ENCODE data around the gene RHPN2. TPM values are rescaled to one million over a fixed set of nuclear protein-coding genes. Genes with fewer than 3 reads are reported as not detected.

Gene RHPN2
- 1.6 TPM for total RNA-seq

DNA sequence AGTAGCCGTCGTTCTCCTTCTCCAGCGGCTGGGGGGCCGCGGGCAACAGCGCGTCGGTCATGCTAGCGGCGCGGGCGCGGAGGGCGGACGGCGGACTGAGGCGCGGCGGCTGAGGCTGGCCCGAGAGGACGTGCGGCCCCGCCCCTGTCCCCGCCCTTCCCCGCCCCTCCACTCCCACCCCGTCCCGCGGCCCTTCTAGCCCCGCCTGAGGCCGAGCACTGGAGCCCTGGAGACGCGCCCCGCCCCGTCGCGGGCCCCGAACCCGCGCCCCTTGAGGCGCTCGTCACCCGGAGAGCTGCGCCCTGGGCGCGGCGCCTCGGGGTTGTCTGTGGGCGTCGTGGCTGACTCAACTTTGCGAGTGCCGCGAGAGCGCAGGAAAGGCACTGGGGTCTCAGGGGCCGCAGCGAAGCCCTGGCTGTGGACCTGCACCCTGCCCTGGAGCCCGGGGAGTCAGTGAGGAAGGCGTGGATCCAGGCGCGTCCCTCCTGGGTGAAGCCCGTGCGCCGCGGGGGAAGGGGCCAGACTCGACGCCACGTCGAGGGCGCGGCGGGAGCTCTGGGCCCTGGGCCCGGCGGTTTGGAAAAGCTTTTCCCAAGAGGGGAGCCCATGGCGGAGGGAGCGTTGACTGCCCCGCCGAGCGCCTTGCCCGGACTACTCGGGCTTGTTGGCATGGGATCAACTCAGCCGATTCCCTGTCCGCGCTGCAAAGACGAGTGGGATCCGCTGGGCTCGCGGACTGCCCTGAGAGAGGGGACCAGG is at the start of gene RHPN2:
RHPN2 (minus strand) TSS at position 97 of the 759 bp plus-strand sequence; CDS start at position 61, 36 bp downstream.
- DNase-seq (ENCODE audit: low spot score in 2 of 2) = peak; percentile 69 to 77
- FAIRE-seq = no peak

DNA sequence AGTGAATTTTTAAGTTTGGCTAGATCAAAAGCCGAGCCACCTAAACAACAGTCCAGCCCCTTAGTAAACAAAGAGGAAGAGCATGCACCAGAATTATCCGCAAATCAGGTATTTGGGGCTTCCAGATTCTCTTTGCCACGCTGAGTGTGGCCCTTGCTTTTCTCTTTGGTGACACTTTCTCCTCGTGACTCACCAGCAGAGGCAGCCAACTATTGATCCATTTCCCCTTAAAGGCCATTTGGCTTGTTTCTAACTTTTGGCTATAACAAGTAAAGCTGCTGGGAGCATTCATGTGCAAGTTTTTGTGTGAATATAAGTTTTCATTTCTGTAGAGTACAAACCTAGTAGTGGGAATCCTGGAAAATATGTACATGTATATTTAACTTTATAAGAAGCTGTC is 49.6 kb upstream of the RHPN2 start:
- DNase-seq (ENCODE audit: low spot score in 2 of 2) (no peak), FAIRE-seq (no peak)

GRCh38 chr19:33111587-33111986 is 46.9 kb upstream of the RHPN2 start:
- FAIRE-seq = no peak
- no peak for DNase-seq (ENCODE audit: low spot score in 2 of 2)

GRCh38 chr19:33110137-33110910 is 45.6 kb upstream of the RHPN2 start:
- no peak for FAIRE-seq
- no peak for DNase-seq (ENCODE audit: low spot score in 2 of 2)

- FAIRE-seq (no peak), DNase-seq (ENCODE audit: low spot score in 2 of 2) (no peak)
Observed at GRCh38 chr19:33108161-33108560, 43.5 kb upstream of the RHPN2 start.

DNA sequence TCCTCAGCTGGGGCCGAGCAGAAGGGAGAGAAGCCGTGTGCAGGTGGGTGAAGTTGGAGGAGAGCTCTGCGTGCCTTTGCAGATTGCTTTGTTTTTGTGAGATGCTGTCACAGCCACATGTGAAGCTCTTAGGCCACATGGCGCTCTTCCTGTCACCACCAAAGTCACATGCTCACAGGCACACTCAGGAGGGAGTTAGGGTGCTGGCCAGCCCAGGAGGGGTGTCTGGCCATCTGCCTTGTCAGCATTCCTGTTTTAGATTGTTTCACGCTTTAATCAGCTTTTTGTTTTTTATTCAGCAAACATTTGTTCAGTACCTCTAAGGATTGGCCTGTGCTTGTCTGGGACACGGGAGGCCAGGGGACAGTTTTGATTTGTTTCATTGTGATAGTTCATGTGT is 38.2 kb upstream of the RHPN2 start:
- FAIRE-seq = no peak
- no peak for DNase-seq (ENCODE audit: low spot score in 2 of 2)

DNA sequence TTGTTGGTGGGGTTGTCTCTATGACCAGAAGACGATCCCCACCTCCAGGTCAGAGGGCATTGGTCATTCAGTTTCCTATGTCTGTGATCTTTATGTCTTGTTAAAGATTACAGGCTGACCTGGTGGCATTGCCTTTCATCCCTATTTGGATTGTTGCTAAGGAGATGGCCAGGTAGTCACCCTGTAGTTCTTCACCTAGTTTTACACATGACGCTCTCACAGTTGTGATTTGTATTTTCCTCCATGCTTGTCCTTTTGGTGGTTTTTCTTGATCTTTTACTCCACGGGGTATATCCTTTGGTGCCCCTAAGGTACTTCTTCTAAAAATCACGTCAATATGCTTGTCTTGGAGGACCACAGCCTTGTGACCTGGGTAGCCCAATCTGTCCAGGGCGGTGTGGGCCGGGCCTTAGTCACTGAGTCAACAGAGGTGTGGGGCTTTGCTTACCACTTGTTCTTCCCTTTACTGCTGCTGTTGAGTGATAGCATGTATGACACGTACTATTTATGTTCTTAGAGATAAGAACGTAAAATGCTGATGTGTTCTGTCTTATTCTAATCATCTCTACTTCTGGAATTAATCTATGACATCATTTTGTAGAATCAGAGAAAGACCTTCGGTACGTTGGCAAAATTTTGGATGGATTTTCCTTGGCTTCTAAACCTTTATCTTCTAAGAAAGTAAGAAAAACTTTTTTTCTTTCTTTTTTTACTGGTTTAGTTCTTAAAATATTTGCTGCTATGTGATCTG is 36.4 kb upstream of the RHPN2 start:
- no peak for DNase-seq (ENCODE audit: low spot score in 2 of 2)
- FAIRE-seq = no peak

DNA sequence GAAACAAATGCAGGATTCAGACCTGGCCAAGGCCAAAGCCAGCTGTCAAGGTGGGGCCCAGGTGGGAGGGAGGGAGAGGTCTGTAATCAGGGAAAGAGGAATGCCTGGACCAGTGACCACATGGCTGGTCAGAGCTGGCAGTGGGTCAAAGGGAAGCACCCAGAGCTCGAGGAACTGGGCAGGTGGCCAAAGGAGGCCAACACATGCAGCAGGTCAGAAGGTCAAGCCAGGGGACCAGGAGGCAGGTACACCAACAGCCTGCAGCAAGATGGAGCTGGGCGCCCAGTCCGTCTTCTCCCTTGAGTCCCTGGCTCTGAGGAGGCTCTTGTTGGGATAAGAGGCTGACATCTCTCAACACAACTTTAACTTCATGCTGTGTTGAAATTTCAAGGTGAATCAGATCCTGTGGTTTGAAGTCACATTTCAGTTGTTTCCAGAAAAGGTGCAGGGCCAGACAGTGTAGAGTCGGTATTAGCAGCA is 33.4 kb upstream of the RHPN2 start:
- FAIRE-seq = no peak

GRCh38 chr19:33096005-33096404 is 31.3 kb upstream of the RHPN2 start:
- FAIRE-seq (no peak), DNase-seq (ENCODE audit: low spot score in 2 of 2) (no peak)

More for the DNA sequence above, 33.4 kb upstream of the RHPN2 start:
- DNase-seq (ENCODE audit: low spot score in 2 of 2) = no peak

GRCh38 chr19:33094436-33095067 is 29.9 kb upstream of the RHPN2 start:
- no peak for FAIRE-seq
- DNase-seq (ENCODE audit: low spot score in 2 of 2) = no peak

DNA sequence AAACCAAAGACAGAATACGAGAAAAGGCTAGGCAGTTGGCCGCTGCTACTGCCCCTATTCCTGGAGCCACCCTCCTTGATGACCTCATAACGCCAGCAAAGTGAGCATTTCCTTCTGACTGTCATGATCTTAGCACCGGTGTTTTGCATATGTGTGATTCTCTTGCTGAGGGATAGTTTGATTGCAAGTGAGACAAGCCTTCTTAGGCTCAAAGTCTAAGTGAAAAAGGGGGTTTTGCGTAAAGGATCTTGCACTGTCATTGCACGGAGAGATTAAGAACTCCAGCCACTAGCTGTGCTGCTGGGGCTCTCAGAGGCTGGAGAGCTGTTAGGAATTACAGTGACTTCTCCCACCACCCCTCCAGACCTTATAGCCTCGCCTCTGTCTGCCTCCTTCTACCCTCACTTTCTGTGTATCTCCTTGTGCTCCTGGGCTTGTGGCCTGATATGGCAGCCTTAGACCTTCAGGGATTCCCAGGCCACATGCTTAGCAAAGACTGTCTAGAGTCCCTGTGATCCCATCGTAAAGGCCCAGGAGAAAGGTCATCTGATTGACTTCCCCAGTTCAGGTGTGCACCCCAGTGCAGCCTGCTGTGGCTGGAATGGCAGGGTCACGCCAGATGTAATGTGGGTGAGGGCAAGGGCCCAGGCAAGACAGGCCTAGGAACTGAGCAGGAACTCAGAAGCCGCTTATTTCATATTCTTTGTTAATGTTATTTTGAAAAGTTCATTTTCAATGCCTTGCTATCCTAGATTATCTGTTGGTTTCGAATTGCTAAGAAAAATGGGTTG is 28.9 kb upstream of the RHPN2 start:
- FAIRE-seq = no peak
- no peak for DNase-seq (ENCODE audit: low spot score in 2 of 2)

DNA sequence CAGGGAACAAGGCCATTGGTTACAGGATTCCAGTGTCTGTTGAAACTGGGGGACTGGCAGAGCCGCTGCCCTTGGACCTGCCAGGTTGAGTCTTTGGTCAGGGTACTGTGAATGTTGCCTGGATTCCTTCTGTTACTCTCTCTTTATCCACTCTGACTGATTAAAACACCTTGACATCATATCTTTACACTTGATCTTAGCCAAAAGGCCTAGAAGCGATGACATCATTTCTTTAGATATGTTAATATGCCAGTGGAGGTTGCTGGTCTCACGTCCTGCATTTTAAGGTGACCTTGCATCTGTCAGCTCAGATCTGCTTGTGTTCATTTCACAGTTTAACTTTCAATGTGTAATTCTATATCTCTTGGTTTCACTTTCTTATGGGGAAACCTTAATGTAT is 25.5 kb upstream of the RHPN2 start:
- no peak for FAIRE-seq
- DNase-seq (ENCODE audit: low spot score in 2 of 2) = no peak

DNA sequence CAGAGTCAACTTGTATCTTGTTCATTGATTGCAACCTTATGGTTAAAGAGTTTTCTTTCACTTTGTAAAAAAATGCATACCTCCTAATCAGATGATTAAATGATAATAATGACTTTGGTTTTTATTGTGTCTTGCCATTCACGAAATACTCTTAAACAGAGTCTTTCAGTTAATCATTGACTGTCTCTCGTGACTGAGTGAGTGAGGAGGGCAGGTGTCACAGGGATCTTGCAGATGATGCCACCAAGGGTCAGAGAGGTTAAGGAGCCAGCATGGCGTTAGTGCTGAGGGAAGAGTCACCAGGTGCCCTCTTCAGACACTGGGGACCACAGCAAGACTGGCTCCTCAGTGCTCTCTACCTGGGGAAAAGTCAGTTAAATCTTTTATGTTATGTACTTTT is 24.3 kb upstream of the RHPN2 start:
- no peak for FAIRE-seq

GRCh38 chr19:33086955-33087354 is 22.3 kb upstream of the RHPN2 start:
- DNase-seq (ENCODE audit: low spot score in 2 of 2) (no peak), FAIRE-seq (no peak)

More for the DNA sequence above, 24.3 kb upstream of the RHPN2 start:
- no peak for DNase-seq (ENCODE audit: low spot score in 2 of 2)

DNA sequence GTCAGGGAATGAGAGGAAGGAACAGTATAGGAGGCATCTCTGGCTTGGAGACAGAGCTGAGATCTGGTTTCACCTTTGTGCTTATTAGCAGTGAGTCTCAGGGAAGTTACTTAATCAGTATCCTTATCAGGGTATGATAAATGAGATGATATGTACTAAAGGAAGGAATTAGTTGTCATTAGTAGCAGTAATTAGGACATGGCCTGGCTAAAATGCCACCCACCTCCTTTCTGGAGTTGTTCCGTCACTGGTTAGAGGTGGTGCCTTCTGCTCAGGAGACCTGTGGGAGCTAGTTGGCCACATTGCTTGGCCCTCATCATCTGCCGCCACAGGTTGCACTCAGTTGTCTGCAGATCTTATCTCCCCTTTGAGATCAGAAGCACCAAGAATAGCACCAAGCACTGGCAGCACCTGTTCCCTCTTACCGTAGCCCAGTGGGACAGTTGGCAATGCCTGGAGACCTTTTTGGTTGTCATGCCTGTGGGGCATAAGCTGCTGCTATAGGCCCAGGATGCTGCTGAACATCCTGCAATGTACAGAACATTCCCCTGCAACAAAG is 21.0 kb upstream of the RHPN2 start:
- DNase-seq (ENCODE audit: low spot score in 2 of 2) = no peak
- no peak for FAIRE-seq

DNA sequence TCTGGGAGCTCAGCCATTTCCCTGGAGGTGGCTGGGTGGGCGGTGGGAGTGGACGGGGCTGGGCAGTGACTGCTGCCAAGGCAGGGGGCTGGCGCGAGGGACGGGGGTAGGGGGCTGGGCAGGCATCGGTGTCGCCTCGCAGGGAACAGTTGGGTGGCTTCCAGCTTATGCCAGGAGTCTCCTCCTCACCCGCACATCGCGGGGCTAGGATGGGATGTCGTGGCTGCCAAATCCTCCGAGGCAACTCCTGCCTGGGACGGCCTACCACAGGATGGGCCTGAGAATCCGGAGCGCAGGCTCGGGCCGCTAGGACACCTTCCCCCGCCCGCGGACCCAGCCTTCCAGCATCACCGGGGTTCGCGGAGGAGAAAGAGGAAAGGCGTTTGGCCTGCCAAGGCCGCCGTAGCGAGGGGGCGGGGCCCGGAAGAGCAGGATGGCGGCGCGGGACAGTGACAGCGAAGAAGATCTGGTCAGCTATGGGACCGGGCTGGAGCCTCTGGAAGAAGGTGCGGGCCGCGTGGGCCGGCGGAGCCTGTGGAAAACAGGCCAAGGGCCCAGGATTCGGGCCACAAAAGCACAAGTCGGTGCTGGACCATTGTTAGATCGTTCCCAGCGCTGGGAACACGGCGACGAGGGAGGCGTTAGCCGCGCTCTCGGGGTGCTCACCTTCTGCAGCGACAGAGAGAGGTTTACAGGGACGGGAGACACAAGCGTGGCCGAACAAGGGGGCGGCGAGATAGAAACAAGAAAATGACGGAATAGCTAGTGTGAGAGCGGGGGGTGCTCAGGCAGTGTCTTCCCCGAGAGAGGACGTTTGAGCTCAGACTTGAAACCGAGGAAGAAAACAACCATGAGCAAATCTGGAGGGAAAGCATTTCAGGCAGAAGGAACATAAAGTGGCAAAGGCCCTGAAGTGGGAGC is 16.3 kb upstream of the RHPN2 start, which contains the start of gene GPATCH1:
GPATCH1 (plus strand) TSS at position 421 of the 921 bp plus-strand sequence; CDS start at position 434, 13 bp downstream.
- no peak for FAIRE-seq
- peak; percentile 84 to 93 for DNase-seq (ENCODE audit: low spot score in 2 of 2)

- FAIRE-seq (no peak), DNase-seq (ENCODE audit: low spot score in 2 of 2) (no peak)
Observed at GRCh38 chr19:33075519-33075918, 10.8 kb upstream of the RHPN2 start.

- DNase-seq (ENCODE audit: low spot score in 2 of 2) = no peak
- FAIRE-seq = no peak
Observed at GRCh38 chr19:33071887-33072286, 7.2 kb upstream of the RHPN2 start.
